Measurements from ENCODE around the gene DIDO1.

The DIDO1 gene

DNA sequence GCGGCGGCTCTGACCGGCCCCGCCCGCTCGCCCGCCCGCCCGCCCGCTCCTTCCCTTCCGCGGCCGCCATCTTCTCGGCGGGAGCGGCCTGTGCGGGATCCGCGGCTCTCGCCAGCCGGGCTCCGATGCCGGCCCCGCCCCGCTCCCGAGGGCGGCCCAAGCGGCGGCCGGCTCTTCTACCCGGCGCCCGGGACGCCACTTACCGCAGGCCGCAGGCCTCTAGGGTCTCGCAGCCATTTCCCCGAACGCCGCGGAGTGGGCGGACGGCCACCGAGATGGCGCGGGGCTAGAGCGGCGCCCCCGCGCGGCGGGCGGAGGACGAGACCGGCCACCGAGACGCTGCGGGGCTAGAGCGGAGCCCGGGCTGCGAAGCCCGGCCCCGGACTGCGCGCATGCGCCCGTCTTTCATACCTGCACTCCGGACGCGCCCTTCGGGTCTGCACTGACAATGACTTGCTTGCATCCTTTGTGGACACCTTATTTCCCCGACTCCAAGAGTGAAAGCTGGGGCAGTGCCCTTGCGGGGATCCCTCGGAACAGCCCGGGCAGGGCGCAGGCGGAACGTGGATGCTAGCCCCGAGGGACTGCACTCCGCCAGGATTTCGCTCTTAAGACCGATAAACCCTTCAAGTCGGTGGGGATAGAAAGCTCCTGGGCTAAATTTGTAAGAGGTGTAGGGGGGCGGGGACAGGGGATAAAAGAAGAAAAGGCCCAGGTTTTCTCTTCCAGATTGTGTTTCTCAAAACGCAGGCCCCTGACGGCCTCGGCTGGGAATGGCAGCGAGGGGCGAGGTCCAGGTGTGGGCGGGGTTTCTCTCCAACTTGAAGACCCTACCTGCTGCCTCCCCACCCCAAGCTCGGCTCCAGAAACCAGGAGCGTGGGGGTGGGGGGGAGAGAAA lies at the start of gene DIDO1:
TSS of gene DIDO1 (minus strand) at position 277 of the 899 bp plus-strand sequence.
- DNase-seq (ENCODE audit: low spot score) = peak; percentile 96

DNA sequence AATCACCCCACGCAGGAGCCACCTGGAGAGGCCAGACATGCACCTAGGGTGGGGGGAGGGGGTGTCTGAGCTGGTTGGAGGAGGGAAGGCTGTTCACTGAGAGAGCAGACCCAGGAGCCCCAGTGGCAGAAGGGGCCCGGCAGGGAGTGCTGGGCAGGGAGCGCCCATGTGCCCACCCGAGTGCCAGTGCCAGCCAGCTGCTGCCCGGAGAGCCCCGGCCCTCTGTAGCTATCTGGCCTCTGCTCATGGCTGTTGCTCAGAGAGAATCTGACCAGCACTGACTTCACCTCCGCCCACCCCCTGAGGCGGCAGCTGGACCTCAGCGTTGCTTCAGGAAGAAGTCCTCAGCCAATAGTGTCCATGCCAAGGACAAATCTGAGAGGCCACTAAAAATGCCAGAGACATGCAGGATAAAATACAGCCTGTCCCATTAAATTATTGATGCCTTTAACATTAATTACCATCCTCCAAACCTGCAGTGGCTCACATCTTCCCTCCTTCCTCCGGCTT lies 49.0 kb upstream of the DIDO1 start:
- DNase-seq (ENCODE audit: low spot score) = no peak

DNA sequence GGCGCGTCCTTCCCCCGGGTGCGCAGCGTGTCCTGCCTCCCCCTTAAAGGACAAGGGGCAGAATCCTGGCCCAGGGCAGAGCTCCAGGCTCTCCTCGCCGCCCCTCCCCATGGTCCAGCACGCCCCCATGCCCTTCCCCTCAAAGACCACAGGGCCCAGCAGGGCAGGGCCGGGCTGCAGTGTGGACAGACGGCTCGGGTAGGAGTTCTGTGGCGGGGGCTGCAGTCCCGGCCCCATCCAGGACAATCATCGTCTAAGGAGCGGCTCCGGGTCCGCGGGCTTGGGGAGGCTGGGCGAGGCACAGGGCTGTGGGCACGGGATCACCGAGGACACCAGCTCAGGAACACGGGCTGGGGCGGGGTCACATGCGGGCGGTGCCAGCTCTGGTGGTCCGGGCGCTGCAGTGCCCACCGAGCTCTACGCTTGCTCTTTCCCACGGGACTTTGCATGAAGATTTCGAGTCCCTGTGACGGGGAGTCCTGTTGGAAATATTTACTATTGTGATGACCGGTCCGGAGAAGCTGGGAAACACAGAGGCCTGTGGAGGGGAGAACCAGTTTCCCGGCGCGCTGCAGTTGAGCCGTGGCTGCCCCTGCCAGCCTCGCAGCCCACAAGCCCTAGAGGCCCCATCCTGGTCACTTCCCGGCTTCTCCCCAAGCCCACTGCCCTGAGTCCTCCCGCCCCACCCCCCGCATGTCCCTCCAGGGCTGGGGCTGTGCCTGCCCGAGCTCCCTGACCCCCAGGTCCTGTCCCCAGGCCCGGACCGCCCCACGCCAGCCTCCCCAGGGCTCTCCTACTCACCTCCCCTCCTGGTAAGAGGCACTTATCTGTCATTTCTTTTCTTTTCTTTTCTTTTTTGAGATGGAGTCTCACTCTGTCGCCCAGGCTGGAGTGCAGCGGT lies 46.8 kb upstream of the DIDO1 start:
- no peak for DNase-seq (ENCODE audit: low spot score)

DNA sequence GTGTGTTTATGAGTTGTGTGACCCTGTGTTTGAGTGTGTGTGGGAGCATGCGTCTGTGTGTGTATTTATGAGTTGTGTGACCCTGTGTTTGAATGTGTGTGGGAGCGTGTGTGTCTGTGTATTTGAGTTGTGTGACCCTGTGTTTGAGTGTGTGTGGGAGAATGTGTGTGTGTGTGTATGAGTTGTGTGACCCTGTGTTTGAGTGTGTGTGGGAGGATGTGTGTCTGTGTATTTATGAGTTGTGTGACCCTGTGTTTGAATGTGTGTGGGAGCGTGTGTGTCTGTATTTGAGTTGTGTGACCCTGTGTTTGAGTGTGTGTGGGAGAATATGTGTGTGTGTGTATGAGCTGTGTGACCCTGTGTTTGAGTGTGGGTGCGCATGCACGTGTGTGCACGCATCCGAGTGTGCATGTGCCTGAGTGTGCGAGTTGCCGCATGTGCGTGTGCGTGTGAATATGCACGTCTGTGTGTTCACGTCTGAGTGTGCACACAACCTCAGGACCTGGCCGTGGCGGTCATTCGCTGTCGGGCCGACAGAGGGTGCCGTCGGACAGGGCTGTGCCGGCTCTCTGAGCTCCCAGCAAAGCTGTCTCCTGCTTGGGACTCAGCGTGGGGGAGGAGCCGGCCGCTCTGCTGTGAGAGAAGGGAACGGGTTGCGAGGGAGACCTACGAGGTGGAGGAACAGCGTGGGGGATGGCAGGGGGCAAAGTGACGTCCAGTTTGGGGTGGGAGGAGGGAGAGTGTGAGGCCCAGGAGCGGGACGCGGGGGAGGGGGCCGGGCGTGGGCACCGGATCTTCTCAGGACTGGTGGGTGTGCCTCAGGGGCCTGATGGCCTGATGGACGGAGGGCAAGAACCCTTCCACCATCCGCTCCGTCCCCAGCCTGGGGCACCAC lies 45.9 kb upstream of the DIDO1 start:
- peak; percentile 88 for DNase-seq (ENCODE audit: low spot score)

DNA sequence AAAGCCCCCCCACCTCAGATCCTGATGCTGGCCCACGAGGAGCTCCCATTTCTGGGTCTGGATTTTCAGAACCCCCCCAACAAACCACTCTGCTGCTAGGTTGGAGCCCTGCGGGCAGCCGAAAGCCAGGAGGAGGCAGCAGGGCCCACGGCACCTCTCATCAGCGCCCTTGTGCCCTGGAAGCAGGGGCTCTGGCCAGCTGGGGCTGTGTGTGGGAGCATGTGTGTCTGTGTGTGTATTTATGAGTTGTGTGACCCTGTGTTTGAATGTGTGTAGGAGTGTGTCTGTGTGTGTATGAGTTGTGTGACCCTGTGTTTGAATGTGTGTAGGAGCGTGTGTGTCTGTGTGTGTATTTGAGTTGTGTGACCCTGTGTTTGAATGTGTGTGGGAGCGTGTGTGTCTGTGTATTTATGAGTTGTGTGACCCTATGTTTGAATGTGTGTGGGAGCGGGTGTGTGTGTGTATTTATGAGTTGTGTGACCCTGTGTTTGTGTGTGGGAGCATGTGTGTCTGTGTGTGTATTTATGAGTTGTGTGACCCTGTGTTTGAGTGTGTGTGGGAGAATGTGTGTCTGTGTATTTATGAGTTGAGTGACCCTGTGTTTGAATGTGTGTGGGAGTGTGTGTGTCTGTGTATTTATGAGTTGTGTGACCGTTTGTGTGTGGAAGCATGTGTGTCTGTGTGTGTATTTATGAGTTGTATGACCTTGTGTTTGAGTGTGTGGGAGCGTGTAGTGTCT lies 45.1 kb upstream of the DIDO1 start:
- DNase-seq (ENCODE audit: low spot score) = no peak

DNA sequence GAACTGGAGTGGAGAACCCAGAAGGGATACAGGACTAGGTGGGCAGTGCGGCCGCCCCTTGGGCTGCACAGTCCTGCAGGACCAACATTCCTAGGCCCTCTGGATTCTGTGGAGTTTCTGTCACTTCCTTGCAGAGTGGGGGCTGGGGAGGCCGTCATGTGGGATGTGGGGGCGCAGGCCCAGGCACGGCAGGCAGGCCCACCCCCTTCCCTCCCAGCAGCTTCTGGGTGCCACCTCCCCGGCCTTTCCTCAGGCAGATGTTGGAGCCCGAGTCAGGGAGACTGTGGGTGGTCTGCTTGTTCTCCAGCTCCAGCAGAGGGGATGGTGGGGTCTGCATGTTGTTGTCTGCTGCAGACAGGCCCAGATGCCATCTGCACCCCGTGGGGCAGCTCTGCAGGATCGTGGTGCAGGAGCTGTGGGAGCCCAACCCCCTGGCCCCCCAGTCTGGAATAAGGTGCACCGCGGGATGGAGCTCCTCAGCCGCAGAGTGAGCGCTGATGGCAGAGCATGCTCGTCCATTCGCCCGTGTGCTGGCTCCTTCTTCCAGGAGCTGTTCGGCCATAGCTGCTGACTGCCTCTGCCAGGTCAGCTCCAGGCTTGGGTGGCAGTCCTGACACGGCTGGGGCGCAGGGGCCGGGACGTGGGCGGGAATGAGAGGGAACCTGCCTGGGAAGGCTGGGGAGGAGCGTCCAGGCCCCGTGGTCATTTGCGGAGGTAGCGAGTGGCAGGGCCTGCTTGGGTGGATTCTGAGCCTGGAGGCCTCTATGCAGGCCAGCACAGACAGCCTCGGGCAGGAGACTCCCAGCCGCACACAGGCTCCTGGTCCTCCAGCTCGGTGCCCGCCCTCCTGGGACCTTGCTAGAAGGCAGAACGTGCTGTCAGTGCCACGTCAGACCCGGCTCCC lies 44.3 kb upstream of the DIDO1 start:
- DNase-seq (ENCODE audit: low spot score) = no peak

DNA sequence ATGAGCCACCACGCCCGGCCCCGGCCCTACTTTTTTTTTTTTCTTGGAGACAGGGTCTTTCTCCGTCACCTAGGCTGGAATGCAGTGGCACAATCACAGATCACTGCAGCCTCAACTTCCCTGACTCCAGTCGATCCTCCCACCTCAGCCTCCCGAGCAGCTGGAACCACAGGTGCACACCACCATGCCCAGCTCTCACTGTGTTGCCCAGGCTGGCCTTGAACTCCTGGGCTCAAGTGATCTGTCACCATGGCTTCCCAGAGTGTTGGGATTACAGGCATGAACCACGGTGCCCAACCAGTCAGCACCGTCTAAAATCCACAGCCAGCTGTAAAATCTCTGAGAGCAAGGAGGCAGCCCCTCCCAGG lies 43.6 kb upstream of the DIDO1 start:
- DNase-seq (ENCODE audit: low spot score) = no peak

DNA sequence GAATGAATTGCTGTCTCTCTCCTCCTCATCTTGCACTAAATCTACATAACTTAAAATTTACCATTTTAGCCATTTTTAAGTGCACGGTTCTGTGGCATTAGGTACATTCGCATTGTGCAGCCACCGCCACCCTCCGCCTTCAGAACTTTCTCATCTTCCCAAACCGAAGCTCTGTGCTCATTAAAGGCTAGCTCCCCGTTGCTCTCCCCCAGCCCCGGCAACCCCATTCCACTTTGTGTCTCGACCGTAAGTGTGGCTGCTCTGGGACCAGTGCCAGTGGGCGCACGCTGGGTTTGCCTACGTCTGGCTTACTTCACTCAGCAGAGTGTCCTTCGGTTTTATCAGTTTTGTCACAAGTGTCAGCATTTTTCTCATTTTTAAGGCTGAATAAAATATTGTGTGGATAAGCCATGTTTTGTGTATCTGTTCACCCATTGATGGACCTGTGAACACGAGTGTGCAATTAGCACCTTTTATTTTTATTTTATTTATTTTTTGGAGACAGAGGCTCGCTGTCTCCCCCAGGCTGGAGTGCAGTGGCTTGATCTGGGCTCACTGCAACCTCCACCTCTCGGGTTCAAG lies 43.0 kb upstream of the DIDO1 start:
- no peak for DNase-seq (ENCODE audit: low spot score)

DNA sequence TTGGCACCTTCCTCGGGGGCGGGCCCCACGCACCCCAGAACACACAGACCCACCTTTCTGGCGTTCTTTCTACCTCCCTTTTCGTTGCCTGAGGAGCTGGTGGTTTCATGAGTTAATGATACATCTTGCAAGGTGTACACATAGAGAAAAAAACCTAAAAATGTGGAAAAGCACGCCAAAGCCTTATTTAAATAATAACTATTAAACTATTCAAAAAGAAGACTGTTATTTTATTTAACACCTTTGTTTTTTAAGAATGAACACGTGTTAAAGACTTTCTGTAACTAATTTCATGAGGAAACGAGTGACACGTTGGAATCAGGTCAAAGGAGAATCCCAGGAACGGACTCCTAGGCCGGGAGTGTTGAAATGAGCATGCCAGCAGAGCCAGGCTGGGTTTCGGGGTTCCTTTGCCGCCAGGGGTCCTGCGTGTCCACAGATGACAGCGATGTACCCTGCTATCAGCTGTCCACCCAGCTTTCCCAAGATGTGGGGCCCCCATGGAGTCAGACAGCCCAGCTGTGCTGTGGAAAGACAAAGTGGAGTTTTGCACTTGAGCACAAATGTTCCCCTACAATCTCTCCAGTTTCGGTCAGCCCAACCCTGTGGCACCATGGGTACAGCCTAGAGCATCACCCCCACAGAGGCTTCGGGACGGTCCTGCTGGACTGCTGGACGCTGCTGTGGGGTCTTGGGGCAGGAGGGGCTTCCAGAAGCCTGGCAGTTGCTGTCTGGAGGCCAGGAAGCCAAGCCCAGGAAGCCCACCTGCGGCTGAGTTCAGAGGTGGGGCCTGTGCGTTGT lies 42.3 kb upstream of the DIDO1 start:
- no peak for DNase-seq (ENCODE audit: low spot score)

DNA sequence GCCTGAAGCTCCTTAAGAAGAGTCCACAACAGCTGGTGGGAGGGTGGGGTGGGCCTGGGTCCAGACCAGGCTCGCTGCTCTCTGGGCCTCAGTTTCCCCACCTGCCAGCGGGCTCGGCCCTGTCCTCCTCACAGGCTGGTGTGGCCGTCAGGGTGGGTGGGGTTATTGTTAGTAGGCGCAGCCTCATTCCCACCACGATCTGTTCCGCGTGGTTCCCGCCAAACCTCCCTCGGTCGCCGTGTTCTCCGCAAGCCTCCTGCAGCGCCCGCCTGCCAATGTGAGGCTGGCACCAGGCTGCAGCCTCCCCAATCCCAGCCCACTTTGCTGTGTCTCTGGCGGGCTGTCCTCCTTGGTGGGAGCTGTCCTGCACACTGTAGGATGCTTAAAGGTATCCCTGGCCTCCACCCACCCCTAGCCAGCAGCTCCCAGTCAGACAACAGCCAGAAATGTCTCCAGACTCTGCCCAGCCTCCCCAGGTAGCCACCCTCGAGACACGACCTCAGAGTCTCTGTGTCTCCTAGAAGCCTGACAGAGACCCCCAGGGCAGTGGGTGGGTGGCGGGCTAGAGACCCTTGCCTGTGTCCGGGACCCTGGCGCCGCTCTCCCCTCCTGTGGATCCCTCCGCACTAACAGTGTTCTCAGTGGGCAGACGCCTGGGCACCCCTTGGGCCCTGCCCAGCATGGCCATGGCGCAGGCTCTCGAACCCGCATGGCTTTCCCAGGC lies 41.5 kb upstream of the DIDO1 start:
- no peak for DNase-seq (ENCODE audit: low spot score)

DNA sequence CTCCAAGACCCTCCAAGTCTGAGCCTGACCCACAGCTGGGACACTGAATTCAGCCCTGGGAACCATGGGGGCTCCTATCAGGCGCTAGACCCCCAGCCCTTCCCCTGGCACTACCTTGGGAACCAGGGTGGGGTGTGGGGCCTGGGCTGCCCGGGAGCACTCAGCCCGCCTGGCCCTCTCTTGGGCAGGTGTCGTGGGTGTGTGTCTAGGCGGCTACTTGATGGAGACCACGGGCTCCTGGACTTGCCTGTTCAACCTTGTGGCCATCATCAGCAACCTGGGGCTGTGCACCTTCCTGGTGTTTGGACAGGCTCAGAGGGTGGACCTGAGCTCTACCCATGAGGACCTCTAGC lies 40.8 kb upstream of the DIDO1 start:
- no peak for DNase-seq (ENCODE audit: low spot score)

DNA sequence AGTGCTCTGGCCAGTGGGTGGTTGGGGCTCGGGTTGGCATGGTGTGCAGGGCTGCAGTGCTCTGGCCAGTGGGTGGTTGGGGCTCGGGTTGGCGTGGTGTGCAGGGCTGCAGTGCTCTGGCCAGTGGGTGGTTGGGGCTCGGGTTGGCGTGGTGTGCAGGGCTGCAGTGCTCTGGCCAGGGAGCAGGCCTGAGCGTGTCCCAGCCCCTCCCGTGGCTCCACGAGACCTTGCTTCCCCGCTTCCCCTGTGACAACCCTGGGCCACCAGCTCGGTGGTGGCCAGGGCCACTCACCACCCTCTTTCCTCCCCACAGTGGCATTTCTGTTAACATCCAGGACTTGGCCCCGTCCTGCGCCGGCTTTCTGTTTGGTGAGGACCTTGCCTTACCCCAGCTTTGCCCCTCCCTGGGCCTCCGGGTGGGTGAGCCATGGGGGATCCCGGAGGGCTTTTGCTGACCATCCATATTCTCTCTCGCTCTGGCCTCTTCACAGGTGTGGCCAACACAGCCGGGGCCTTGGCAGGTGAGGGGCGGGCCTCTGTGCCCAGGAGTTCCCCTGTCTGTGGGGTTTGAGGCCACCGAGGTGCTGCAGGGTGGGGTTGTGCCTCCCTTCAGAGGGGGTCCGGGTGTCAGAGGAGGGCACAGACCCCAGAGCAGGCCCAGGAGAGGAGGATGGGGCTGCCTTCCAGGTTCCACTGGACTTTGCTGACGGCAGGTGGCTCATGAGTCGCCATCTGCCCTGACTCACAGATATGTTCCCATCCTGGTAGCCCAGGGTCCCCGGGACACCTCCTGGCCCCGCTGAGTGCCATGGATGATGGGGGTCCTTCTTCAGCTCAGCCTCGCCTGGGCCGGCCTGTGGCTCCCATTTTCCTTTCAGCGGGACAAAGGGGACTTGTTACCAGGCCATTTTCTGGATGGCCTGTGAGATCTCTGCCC lies 40.2 kb upstream of the DIDO1 start:
- no peak for DNase-seq (ENCODE audit: low spot score)

DNA sequence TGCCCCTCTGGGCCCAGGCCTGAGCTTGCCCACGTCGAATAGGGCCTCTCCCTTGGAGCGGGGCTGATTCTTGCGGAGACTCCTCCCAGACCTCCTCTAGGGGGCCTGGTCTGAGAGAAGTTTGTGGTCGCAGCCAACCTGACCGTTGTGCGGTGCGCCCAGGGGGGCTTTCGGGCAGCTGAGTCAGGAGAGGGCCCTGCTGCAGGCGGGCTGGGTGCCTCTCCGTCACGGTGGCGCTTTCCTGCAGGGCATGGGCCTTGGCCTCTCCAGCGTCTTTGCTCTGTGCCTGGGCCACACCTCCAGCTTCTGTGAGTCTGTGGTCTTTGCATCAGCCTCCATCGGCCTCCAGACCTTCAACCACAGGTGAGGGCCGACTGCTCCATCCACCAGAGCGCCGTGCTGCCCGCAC lies 39.1 kb upstream of the DIDO1 start:
- no peak for DNase-seq (ENCODE audit: low spot score)

DNA sequence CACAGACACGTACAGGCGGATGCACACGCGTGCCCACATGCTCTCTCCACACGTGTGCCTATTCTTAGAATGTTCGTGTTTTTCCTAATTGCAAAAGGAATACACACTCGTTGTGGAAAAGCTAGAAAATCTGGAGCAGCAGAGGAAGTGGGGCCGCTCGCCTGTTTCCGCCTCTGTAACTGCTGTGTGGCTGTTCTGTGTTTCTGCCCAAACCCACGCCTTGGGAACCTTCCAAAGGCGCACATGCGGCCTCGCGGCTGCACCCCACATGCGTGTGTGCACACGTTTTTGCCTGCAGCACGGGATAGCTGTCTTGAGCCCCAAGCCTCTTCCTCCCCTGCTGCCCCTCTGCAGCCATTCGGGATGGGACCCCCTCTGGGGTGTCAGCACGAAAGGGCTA lies 38.4 kb upstream of the DIDO1 start:
- DNase-seq (ENCODE audit: low spot score) = no peak

DNA sequence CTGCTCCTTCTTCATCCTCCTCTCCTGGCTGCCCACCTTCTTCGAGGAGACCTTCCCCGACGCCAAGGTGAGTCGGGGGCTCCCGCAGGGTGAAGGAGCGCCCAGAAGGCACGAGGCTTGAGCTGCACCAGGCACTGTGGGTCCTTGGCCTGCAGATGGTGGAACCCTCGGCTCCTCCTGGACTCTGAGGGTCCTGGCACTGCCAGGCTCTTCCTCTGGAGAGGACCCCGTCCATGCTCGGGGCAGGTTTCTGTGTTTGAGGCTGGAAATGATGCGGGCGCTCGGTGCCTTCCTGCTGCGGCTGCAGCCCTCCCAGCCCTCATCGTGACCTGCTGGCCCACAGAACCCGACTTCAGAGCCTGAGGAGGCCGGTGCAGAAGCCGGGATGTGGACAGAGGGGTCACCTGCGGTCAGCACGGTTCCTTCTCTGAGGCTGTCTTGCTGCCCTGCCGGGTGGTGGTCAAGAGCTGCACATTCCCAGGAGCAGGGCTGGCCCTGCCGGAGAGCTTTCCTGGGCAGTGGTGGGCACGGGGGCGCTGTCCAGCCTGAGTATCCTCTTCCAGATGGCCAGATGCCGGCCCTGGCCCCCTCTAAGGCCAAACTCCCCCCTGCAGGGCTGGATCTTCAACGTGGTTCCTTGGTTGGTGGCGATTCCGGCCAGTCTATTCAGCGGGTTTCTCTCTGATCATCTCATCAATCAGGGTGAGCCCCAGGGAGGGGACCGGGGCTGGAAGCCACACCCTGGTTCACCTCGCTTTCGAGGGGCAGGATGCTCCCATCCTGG lies 37.5 kb upstream of the DIDO1 start:
- DNase-seq (ENCODE audit: low spot score) = no peak

DNA sequence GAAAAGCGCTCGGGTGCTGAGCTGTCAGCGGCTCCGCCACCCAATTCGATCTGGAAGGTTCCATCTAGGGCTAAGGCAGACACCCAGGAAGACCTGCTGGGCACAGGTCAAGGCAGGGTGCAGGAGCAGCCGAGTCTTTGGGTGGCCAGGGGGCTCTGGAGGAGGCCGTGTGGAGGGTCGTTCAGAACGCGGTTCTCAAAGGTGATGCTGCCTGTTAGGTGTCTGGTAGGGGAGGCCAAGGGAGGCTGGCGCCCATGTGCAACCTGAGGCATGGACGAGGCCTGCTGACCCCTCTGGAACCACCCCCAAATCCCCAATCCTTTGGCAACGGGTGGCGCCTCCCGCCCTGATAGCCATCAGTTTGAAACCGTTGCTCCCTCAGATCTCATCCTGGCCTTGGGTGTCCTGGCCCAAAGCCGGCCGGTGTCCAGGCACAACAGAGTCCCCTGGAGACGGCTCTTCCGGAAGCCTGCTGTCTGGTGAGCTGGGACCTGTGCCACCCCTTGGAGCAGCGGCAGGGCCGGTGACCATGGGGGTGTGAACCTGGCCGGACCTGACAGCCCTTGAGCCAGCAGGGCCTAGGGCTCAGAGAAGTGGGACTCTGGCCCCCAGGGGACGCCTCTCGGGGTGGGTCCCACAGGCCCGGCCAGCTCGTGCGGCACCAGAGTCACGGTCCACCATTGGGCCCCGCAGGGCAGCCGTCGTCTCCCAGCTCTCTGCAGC lies 36.7 kb upstream of the DIDO1 start:
- DNase-seq (ENCODE audit: low spot score) = no peak
